OCI-LY7 (cell line): ENCODE data around the gene DCLK3.

Experiments used
- CTCF ChIP-seq: fragments of 200-600 bp; sonication (generic); conservative IDR thresholded peaks from 2 replicates; pipeline ENCODE4 v1.5.1; 2014; ENCODE audit warnings: mild to moderate bottlenecking, antibody characterized with exemption, low read length, moderate library complexity, mixed read lengths
- EZH2phosphoT487 ChIP-seq: fragments of 200-600 bp; sonication (generic); IDR thresholded peaks from 2 replicates; pipeline ENCODE4 v1.6.1; 2018; ENCODE audit warnings: low read depth, borderline replicate concordance, mild to moderate bottlenecking, mixed run types, antibody characterized with exemption, low read length, moderate library complexity, mixed read lengths

GRCh38 chr3:36777424-36778218 is 13.3 kb upstream of the DCLK3 start:
- TF ChIP-seq CTCF, result no peak
- no peak for TF ChIP-seq EZH2phosphoT487
